IMR-90 (cell line): Measurements from ENCODE around the gene MUC5AC. TPM values are rescaled to one million over a fixed set of nuclear protein-coding genes. Genes with fewer than 3 reads are reported as not detected.

ENCODE experiments used
- ATAC-seq: fragments of 200-7000 bp; cut with Tn5 transposase; 2 replicates; pipeline ENCODE4 v1.9.1; 2020; ENCODE audit warnings: low read depth, mild to moderate bottlenecking, moderate library complexity
- BruUV-seq: library from RNA; stranded (reverse); fragments of 400-500 nt; replicated peaks from 2 replicates; lab custom pipeline; 2021; lab: Mats Ljungman, UMichigan
- CTCF ChIA-PET: fragments of 300-600 bp; formaldehyde crosslinking; extraction: SDS; loops from one replicate; lab custom pipeline; 2021; ENCODE audit warnings: antibody characterized with exemption; lab: Yijun Ruan, JAX
- POLR2A ChIA-PET: fragments of 300-600 bp; sonication (Branson Sonifier 250); formaldehyde crosslinking; loops from one replicate; lab custom pipeline; 2022; ENCODE audit warnings: antibody characterized with exemption; ENCODE audit not compliant: unreplicated experiment; lab: Charles Lee
- DNase-seq: peaks from one replicate; pipeline ENCODE4 v3.0.0; 2013
- H2AFZ ChIP-seq: replicated peaks from 2 replicates; pipeline ENCODE3; 2013; ENCODE audit warnings: low read length, mild to moderate bottlenecking; ENCODE audit not compliant: poor library complexity
- H2AK5ac ChIP-seq: 2 replicates; pipeline ENCODE4 v1.6.1; 2013; ENCODE audit warnings: low read depth, low read length, inconsistent platforms
- H2AK9ac ChIP-seq: replicated peaks from 2 replicates; pipeline ENCODE3; 2013; ENCODE audit warnings: mild to moderate bottlenecking, low read depth, low read length, moderate library complexity; ENCODE audit not compliant: poor library complexity
- H2BK120ac ChIP-seq: 2 replicates; pipeline ENCODE4 v1.6.1; 2013; ENCODE audit warnings: low read depth, low read length, inconsistent platforms
- H2BK15ac ChIP-seq: 3 replicates; pipeline ENCODE4 v1.6.1; 2013; ENCODE audit warnings: low read depth, low read length, inconsistent platforms
- H2BK20ac ChIP-seq: 2 replicates; pipeline ENCODE4 v1.6.1; 2013; ENCODE audit warnings: low read depth, mild to moderate bottlenecking, inconsistent platforms, low read length, moderate library complexity
- H2BK5ac ChIP-seq: 2 replicates; pipeline ENCODE4 v1.6.1; 2013; ENCODE audit warnings: mild to moderate bottlenecking, low read depth, low read length, inconsistent platforms; ENCODE audit not compliant: poor library complexity, severe bottlenecking
- H3K14ac ChIP-seq: replicated peaks from 2 replicates; pipeline ENCODE4 v1.6.1; 2013; ENCODE audit warnings: low read depth, low read length, inconsistent platforms
- H3K18ac ChIP-seq: 2 replicates; pipeline ENCODE4 v1.6.1; 2013; ENCODE audit warnings: low read depth, low read length, control low read depth
- H3K23ac ChIP-seq: 2 replicates; pipeline ENCODE4 v1.6.1; 2013; ENCODE audit warnings: low read depth, low read length, inconsistent platforms
- H3K27ac ChIP-seq: 2 replicates; pipeline ENCODE4 v1.5.1; 2013; ENCODE audit warnings: mild to moderate bottlenecking, control low read depth, low read length; ENCODE audit not compliant: insufficient read depth
- H3K27me3 ChIP-seq: 2 replicates; pipeline ENCODE4 v1.6.1; 2013; ENCODE audit warnings: low read length; ENCODE audit not compliant: control insufficient read depth, insufficient read depth
- H3K36me3 ChIP-seq: 2 replicates; pipeline ENCODE4 v1.6.1; 2013; ENCODE audit warnings: low read length, mixed read lengths; ENCODE audit not compliant: control insufficient read depth, insufficient read depth
- H3K4ac ChIP-seq: 2 replicates; pipeline ENCODE4 v1.6.1; 2013; ENCODE audit warnings: low read depth, low read length, inconsistent platforms
- H3K4me1 ChIP-seq: 2 replicates; pipeline ENCODE4 v1.6.1; 2013; ENCODE audit warnings: low read length, mixed read lengths; ENCODE audit not compliant: control insufficient read depth, insufficient read depth
- H3K4me2 ChIP-seq: 2 replicates; pipeline ENCODE4 v1.6.1; 2013; ENCODE audit warnings: low read depth, mild to moderate bottlenecking, control low read depth, low read length, moderate library complexity
- H3K4me3 ChIP-seq: 2 replicates; pipeline ENCODE4 v1.5.1; 2013; ENCODE audit warnings: low read depth, mild to moderate bottlenecking, control low read depth, low read length, moderate library complexity; ENCODE audit not compliant: insufficient read depth
- H3K56ac ChIP-seq: 2 replicates; pipeline ENCODE4 v1.6.1; 2013; ENCODE audit warnings: low read length, inconsistent platforms; ENCODE audit not compliant: insufficient read depth; ENCODE audit errors: extremely low read depth
- H3K79me1 ChIP-seq, 2 experiments: 2 replicates each; pipeline ENCODE4 v1.6.1; 2013; ENCODE audit warnings: low read length in 2 of 2, inconsistent platforms in 1 of 2, low read depth in 1 of 2
- H3K9ac ChIP-seq: 2 replicates; pipeline ENCODE4 v1.6.1; 2013; ENCODE audit warnings: low read depth, low read length, control low read depth
- H3K9me1 ChIP-seq: 2 replicates; pipeline ENCODE4 v1.6.1; 2013; ENCODE audit warnings: low read length, inconsistent platforms; ENCODE audit not compliant: insufficient read depth
- H3K9me3 ChIP-seq: 2 replicates; pipeline ENCODE4 v1.6.1; 2013; ENCODE audit warnings: low read length; ENCODE audit not compliant: control insufficient read depth, insufficient read depth
- H4K20me1 ChIP-seq: 2 replicates; pipeline ENCODE4 v1.6.1; 2013; ENCODE audit warnings: low read length, inconsistent platforms; ENCODE audit not compliant: insufficient read depth
- H4K5ac ChIP-seq: 2 replicates; pipeline ENCODE4 v1.6.1; 2013; ENCODE audit warnings: mild to moderate bottlenecking, low read depth, low read length, control low read depth
- H4K8ac ChIP-seq, 2 experiments: 2 replicates each; pipeline ENCODE4 v1.6.1; 2013; ENCODE audit warnings: low read depth in 2 of 2, low read length in 2 of 2, control low read depth in 1 of 2, inconsistent platforms in 1 of 2
- H4K91ac ChIP-seq: 2 replicates; pipeline ENCODE4 v1.6.1; 2013; ENCODE audit warnings: low read depth, low read length, inconsistent platforms; ENCODE audit not compliant: insufficient read depth
- BHLHE40 ChIP-seq: fragments of 150-350 bp; IDR thresholded peaks from 2 replicates; pipeline ENCODE4 v1.6.1; 2016; ENCODE audit warnings: mild to moderate bottlenecking, low read depth, low read length
- CEBPB ChIP-seq: IDR thresholded peaks from 2 replicates; pipeline ENCODE4 v1.6.1; 2012; ENCODE audit warnings: low read depth, low read length, improper control_type of control experiment
- CHD1 ChIP-seq: IDR thresholded peaks from 2 replicates; pipeline ENCODE4 v1.6.1; 2012; ENCODE audit warnings: low read depth, low read length, improper control_type of control experiment
- CTCF ChIP-seq: conservative IDR thresholded peaks from 2 replicates; pipeline ENCODE4 v1.5.1; 2012; ENCODE audit warnings: mild to moderate bottlenecking, low read depth, low read length, improper control_type of control experiment
- FOS ChIP-seq: fragments of 150-350 bp; IDR thresholded peaks from 2 replicates; pipeline ENCODE4 v1.6.1; 2016; ENCODE audit warnings: low read depth, low read length
- MAFK ChIP-seq: IDR thresholded peaks from 2 replicates; pipeline ENCODE4 v1.6.1; 2012; ENCODE audit warnings: low read depth, low read length, improper control_type of control experiment
- MXI1 ChIP-seq: IDR thresholded peaks from 2 replicates; pipeline ENCODE4 v1.6.1; 2012; ENCODE audit warnings: low read depth, mild to moderate bottlenecking, low read length, moderate library complexity, borderline replicate concordance
- NFE2L2 ChIP-seq: fragments of 150-350 bp; IDR thresholded peaks from 2 replicates; pipeline ENCODE4 v1.6.1; 2016; ENCODE audit warnings: low read depth, mild to moderate bottlenecking, low read length
- POLR2A ChIP-seq: IDR thresholded peaks from 2 replicates; pipeline ENCODE4 v1.6.1; 2012; ENCODE audit warnings: mild to moderate bottlenecking, low read depth, low read length
- RAD21 ChIP-seq: IDR thresholded peaks from 2 replicates; pipeline ENCODE4 v1.6.1; 2012; ENCODE audit warnings: low read length, improper control_type of control experiment
- RCOR1 ChIP-seq: IDR thresholded peaks from 2 replicates; pipeline ENCODE4 v1.6.1; 2012; ENCODE audit warnings: mild to moderate bottlenecking, low read length, improper control_type of control experiment; ENCODE audit not compliant: insufficient replicate concordance
- RFX5 ChIP-seq: IDR thresholded peaks from 2 replicates; pipeline ENCODE4 v1.8.0; 2012; ENCODE audit warnings: low read depth, mild to moderate bottlenecking, low read length, moderate library complexity
- SMC3 ChIP-seq: fragments of 150-350 bp; IDR thresholded peaks from 2 replicates; pipeline ENCODE4 v1.6.1; 2016; ENCODE audit warnings: low read depth, mild to moderate bottlenecking, antibody characterized with exemption, low read length, moderate library complexity
- USF2 ChIP-seq: fragments of 150-350 bp; IDR thresholded peaks from 2 replicates; pipeline ENCODE4 v1.6.1; 2017; ENCODE audit warnings: mild to moderate bottlenecking, antibody characterized with exemption, low read length, low read depth
- WGBS, 2 experiments: methylation state at CpG; one replicate each; pipeline versions ENCODE4 v1.1.5 to v1.1.7; 2013; ENCODE audit warnings: missing lambda C conversion rate in 2 of 2; ENCODE audit not compliant: insufficient read length in 1 of 2; ENCODE audit errors: extremely low coverage in 2 of 2; 5-methylcytosine and 5-hydroxymethylcytosine counted together
- dilution Hi-C: fragments of 300-500 bp; cut with HindIII; formaldehyde crosslinking; loops from one replicate; pipeline ENCODE4 v1.14.3; 2018; ENCODE audit warnings: low sequenced_read_pairs; ENCODE audit not compliant: unreplicated experiment
- in situ Hi-C: fragments of 300-500 bp; cut with MboI; formaldehyde crosslinking; loops from 3 replicates; pipeline ENCODE4 v1.14.3; 2019; ENCODE audit warnings: low sequenced_read_pairs, inconsistent platforms, mixed read lengths
- intact Hi-C: fragments of 100-400 bp; cut with micrococcal nuclease; formaldehyde crosslinking; loops from 2 replicates; pipeline ENCODE4 v1.10.0; 2022
- polyA plus RNA-seq, 3 experiments: library from polyadenylated mRNA; depleted of rRNA; stranded (reverse); fragments of >200 nt; gene quantifications; 2 replicates each; pipeline ENCODE4 v1.2.3, GENCODE V29; 2012; ENCODE audit warnings: low replicate concordance in 1 of 3
- total RNA-seq: library from RNA; depleted of rRNA; stranded (reverse); fragments of >200 nt; gene quantifications from 2 replicates; pipeline ENCODE4 v1.2.3, GENCODE V29; 2012

MUC5AC gene
- total and polyA plus RNA-seq, 2 of the 4 experiments (the other 2 are of a cell fraction) = 0.02 TPM; not detected in 1

GRCh38 chr11:1234771-1235305 lies 77.1 kb downstream of the MUC5AC start:
- H2BK120ac ChIP-seq = no peak overlapping the region
- no peaks in the 10 kb centered on the region for H3K79me1 ChIP-seq
- no peaks in the 10 kb centered on the region for H3K9me1 ChIP-seq
- H2AK9ac ChIP-seq = no peak overlapping the region
- 66% methylated on average over 9 of the region's 23 CpGs; no CpG with 5 or more reads in 1 of the 2 experiments for WGBS, 2 experiments
- CTCF ChIA-PET = no interaction called here
- H3K9ac ChIP-seq = no peak overlapping the region
- dilution Hi-C loops = no loop called here
- H3K14ac ChIP-seq = no peak overlapping the region
- no peak overlapping the region for H4K8ac ChIP-seq
- H3K56ac ChIP-seq = no peak overlapping the region
- H3K4me2 ChIP-seq = no peak overlapping the region
- no peak overlapping the region for H3K18ac ChIP-seq
- ATAC-seq = no peak
- DNase-seq = no peak
- H2BK20ac ChIP-seq = no peak overlapping the region
- H2BK15ac ChIP-seq = no peak overlapping the region
- no peak overlapping the region for H3K4ac ChIP-seq
- H4K91ac ChIP-seq = no peak overlapping the region
- TF ChIP-seq BHLHE40 (no peak), FOS (no peak), NFE2L2 (no peak), SMC3 (no peak), RFX5 (no peak), MXI1 (no peak), MAFK (no peak), RAD21 (no peak), POLR2A (no peak), RCOR1 (no peak), USF2 (no peak), CTCF (no peak), CHD1 (no peak), CEBPB (no peak)
- BruUV-seq = no TSS peak
- no peak overlapping the region for H2AK5ac ChIP-seq
- no peak overlapping the region for H2BK5ac ChIP-seq
- H3K4me1 ChIP-seq = no peaks in the 10 kb centered on the region
- no peaks in the 10 kb centered on the region; the same call in 1 of the 2 replicates for H4K20me1 ChIP-seq
- POLR2A ChIA-PET = no interaction called here
- no peak overlapping the region for H3K27ac ChIP-seq
- no peak overlapping the region for H3K4me3 ChIP-seq
- H3K27me3 ChIP-seq = no peaks in the 10 kb centered on the region; the same call in 1 of the 2 replicates
- H3K9me3 ChIP-seq = no peaks in the 10 kb centered on the region
- H3K36me3 ChIP-seq = no peaks in the 10 kb centered on the region
- in situ Hi-C loops = no loop called here
- H3K23ac ChIP-seq = no peak overlapping the region
- H4K5ac ChIP-seq = no peak overlapping the region
- intact Hi-C loops = no loop called here
- H2AFZ ChIP-seq = no peak overlapping the region
